HepG2 (cell line): Measurements from ENCODE around the gene RNASE8. TPM values are rescaled to one million over a fixed set of nuclear protein-coding genes. Genes with fewer than 3 reads are reported as not detected.
A peak's percentile ranks its signal among the peaks of the same experiment; 100 is the strongest.

ENCODE experiments used
- ARHGAP35 ChIP-seq: sonication (generic); formaldehyde crosslinking; IDR thresholded peaks from 2 replicates; pipeline ENCODE4 v1.9.0; 2022; ENCODE audit warnings: mild to moderate bottlenecking, inconsistent platforms, moderate library complexity, missing genetic modification reagents, borderline replicate concordance
- CHCHD3 ChIP-seq: sonication (generic); formaldehyde crosslinking; IDR thresholded peaks from 2 replicates; pipeline ENCODE4 v1.8.0; 2022; ENCODE audit warnings: mild to moderate bottlenecking, missing genetic modification reagents, moderate library complexity
- MIER3 ChIP-seq: IDR thresholded peaks from 2 replicates; pipeline ENCODE4 v1.6.1; 2016; ENCODE audit warnings: missing compliant biosample characterization, borderline replicate concordance
- MXD4 ChIP-seq: IDR thresholded peaks from 2 replicates; pipeline ENCODE4 v1.6.1; 2016; ENCODE audit warnings: mild to moderate bottlenecking, missing biosample characterization, missing genetic modification reagents
- NCOR1 ChIP-seq: fragments of 200-600 bp; sonication (generic); IDR thresholded peaks from 2 replicates; pipeline ENCODE4 v1.7.0; 2017; ENCODE audit warnings: antibody characterized with exemption, low read length, borderline replicate concordance
- SKI ChIP-seq: fragments of 450-650 bp; IDR thresholded peaks from one replicate; pipeline ENCODE4 v1.6.1; 2018; ENCODE audit warnings: mild to moderate bottlenecking; ENCODE audit not compliant: partially characterized antibody
- THYN1 ChIP-seq: sonication (generic); formaldehyde crosslinking; IDR thresholded peaks from 2 replicates; pipeline ENCODE4 v1.8.1; 2023; ENCODE audit warnings: low read depth, mild to moderate bottlenecking, moderate library complexity, missing genetic modification reagents, borderline replicate concordance
- ZNF20 ChIP-seq: sonication (generic); formaldehyde crosslinking; IDR thresholded peaks from 2 replicates; pipeline ENCODE4 v1.4.0; 2020; ENCODE audit warnings: mild to moderate bottlenecking, moderate library complexity, missing genetic modification reagents
- ZNF225 ChIP-seq: sonication (generic); formaldehyde crosslinking; IDR thresholded peaks from 2 replicates; pipeline ENCODE4 v1.4.0; 2020; ENCODE audit warnings: mild to moderate bottlenecking, missing genetic modification reagents
- ZNF724P ChIP-seq: sonication (generic); formaldehyde crosslinking; IDR thresholded peaks from 2 replicates; pipeline ENCODE4 v1.8.0; 2022; ENCODE audit warnings: missing genetic modification reagents, borderline replicate concordance
- ZNF782 ChIP-seq: sonication (generic); formaldehyde crosslinking; IDR thresholded peaks from 2 replicates; pipeline ENCODE4 v1.4.0; 2020; ENCODE audit warnings: missing genetic modification reagents, mild to moderate bottlenecking, borderline replicate concordance
- polyA plus RNA-seq, 8 experiments: library from polyadenylated mRNA; depleted of rRNA in 3 of 8; stranded (reverse) in 7 of 8; unstranded in 1 of 8; fragments of >200 nt; fragmentation: Illumina TruSeq in 4 of 8; extraction: Trizol in 4 of 8; gene quantifications; 2 replicates each; pipeline versions ENCODE4 v1.2.1 to v1.2.3, GENCODE V29; 2011 to 2016; ENCODE audit warnings: low read depth in 4 of 8, missing spikeins in 1 of 8, mixed read lengths in 1 of 8; ENCODE audit not compliant: insufficient read depth in 1 of 8
- total RNA-seq, 5 experiments: library from RNA; depleted of rRNA; stranded (reverse); fragments of >200 nt; fragmentation: Illumina TruSeq; extraction: Trizol; gene quantifications; 2 replicates each; pipeline ENCODE4 v1.2.3, GENCODE V29; 2016; ENCODE audit warnings: low read depth in 1 of 5
- TF ChIP-seq, protein P1 (sequence below): sonication (generic); formaldehyde crosslinking; IDR thresholded peaks from 2 replicates; pipeline ENCODE4 v1.8.1; 2023; ENCODE audit warnings: mild to moderate bottlenecking, missing genetic modification reagents
- TF ChIP-seq, protein P2 (sequence below): sonication (generic); formaldehyde crosslinking; IDR thresholded peaks from 2 replicates; pipeline ENCODE4 v1.4.0; 2020; ENCODE audit warnings: missing genetic modification reagents, borderline replicate concordance
- TF ChIP-seq, protein P3 (sequence below): fragments of 450-650 bp; IDR thresholded peaks from 2 replicates; pipeline ENCODE4 v1.6.1; 2016
- TF ChIP-seq, protein P4 (sequence below): sonication (generic); formaldehyde crosslinking; conservative IDR thresholded peaks from 2 replicates; pipeline ENCODE4 v1.8.0; 2022; ENCODE audit warnings: missing genetic modification reagents
- TF ChIP-seq, protein P5 (sequence below): sonication (generic); formaldehyde crosslinking; IDR thresholded peaks from 2 replicates; pipeline ENCODE4 v1.4.0; 2020; ENCODE audit warnings: mild to moderate bottlenecking, missing genetic modification reagents, borderline replicate concordance

RNASE8 gene
- total and polyA plus RNA-seq, 2 of the 13 experiments (the other 11 are each of a cell fraction or from before 2014, with no cell fraction given) = not detected

DNA sequence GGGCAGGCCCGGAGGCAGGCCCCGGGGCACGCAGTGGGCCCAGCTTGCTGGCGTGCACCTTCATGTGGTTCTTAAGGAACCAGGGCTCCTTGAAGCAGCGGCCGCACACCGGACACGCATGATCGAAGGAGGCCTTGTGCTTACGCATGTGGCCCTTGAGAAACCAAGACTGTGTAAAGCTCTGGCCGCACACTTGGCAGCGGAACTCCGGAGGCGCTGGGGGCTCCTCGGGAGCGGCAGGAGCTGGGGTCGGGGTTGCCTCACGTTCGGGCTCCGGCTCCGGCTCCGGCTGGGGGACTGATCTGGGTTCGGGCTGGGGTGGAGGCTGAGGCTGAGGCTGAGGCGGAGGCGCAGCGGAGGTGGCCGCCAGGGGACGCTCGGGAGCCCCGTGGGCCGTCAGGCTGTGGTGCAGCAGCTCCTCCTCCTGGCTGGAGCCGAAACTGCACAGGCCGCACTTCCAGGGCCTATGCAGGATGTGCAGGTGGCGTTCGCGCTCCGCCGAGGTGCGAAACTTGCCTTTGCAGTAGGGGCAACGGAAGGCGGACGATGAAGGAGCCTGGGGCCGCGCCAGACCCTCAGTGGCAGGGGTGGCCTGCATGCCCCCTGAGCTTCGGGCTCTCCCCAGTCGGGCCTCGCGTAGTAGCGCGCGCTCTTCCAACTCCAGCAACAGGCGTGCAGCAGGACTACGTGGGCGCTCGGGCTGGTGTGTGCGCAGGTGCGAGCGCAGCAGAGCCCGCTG, 34.8 kb downstream of the RNASE8 start (continued):
- TF ChIP-seq, protein P1, sequence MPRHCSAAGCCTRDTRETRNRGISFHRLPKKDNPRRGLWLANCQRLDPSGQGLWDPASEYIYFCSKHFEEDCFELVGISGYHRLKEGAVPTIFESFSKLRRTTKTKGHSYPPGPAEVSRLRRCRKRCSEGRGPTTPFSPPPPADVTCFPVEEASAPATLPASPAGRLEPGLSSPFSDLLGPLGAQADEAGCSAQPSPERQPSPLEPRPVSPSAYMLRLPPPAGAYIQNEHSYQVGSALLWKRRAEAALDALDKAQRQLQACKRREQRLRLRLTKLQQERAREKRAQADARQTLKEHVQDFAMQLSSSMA = no peak
- TF ChIP-seq, protein P2, sequence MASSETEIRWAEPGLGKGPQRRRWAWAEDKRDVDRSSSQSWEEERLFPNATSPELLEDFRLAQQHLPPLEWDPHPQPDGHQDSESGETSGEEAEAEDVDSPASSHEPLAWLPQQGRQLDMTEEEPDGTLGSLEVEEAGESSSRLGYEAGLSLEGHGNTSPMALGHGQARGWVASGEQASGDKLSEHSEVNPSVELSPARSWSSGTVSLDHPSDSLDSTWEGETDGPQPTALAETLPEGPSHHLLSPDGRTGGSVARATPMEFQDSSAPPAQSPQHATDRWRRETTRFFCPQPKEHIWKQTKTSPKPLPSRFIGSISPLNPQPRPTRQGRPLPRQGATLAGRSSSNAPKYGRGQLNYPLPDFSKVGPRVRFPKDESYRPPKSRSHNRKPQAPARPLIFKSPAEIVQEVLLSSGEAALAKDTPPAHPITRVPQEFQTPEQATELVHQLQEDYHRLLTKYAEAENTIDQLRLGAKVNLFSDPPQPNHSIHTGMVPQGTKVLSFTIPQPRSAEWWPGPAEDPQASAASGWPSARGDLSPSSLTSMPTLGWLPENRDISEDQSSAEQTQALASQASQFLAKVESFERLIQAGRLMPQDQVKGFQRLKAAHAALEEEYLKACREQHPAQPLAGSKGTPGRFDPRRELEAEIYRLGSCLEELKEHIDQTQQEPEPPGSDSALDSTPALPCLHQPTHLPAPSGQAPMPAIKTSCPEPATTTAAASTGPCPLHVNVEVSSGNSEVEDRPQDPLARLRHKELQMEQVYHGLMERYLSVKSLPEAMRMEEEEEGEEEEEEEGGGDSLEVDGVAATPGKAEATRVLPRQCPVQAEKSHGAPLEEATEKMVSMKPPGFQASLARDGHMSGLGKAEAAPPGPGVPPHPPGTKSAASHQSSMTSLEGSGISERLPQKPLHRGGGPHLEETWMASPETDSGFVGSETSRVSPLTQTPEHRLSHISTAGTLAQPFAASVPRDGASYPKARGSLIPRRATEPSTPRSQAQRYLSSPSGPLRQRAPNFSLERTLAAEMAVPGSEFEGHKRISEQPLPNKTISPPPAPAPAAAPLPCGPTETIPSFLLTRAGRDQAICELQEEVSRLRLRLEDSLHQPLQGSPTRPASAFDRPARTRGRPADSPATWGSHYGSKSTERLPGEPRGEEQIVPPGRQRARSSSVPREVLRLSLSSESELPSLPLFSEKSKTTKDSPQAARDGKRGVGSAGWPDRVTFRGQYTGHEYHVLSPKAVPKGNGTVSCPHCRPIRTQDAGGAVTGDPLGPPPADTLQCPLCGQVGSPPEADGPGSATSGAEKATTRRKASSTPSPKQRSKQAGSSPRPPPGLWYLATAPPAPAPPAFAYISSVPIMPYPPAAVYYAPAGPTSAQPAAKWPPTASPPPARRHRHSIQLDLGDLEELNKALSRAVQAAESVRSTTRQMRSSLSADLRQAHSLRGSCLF (CRISPR knock-in tag) = no peak
- TF ChIP-seq ZNF225 (CRISPR knock-in tag) = peak; percentile 97
- no peak for TF ChIP-seq ZNF20 (CRISPR knock-in tag)
- peak; percentile 72 for TF ChIP-seq MXD4 (CRISPR knock-in tag)
- peak; percentile 85 for TF ChIP-seq ZNF782 (CRISPR knock-in tag)
- TF ChIP-seq, protein P3, sequence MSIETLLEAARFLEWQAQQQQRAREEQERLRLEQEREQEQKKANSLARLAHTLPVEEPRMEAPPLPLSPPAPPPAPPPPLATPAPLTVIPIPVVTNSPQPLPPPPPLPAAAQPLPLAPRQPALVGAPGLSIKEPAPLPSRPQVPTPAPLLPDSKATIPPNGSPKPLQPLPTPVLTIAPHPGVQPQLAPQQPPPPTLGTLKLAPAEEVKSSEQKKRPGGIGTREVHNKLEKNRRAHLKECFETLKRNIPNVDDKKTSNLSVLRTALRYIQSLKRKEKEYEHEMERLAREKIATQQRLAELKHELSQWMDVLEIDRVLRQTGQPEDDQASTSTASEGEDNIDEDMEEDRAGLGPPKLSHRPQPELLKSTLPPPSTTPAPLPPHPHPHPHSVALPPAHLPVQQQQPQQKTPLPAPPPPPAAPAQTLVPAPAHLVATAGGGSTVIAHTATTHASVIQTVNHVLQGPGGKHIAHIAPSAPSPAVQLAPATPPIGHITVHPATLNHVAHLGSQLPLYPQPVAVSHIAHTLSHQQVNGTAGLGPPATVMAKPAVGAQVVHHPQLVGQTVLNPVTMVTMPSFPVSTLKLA = no peak
- TF ChIP-seq, protein P4, sequence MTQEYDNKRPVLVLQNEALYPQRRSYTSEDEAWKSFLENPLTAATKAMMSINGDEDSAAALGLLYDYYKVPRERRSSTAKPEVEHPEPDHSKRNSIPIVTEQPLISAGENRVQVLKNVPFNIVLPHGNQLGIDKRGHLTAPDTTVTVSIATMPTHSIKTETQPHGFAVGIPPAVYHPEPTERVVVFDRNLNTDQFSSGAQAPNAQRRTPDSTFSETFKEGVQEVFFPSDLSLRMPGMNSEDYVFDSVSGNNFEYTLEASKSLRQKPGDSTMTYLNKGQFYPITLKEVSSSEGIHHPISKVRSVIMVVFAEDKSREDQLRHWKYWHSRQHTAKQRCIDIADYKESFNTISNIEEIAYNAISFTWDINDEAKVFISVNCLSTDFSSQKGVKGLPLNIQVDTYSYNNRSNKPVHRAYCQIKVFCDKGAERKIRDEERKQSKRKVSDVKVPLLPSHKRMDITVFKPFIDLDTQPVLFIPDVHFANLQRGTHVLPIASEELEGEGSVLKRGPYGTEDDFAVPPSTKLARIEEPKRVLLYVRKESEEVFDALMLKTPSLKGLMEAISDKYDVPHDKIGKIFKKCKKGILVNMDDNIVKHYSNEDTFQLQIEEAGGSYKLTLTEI (CRISPR knock-in tag) = no peak
- TF ChIP-seq, protein P5, sequence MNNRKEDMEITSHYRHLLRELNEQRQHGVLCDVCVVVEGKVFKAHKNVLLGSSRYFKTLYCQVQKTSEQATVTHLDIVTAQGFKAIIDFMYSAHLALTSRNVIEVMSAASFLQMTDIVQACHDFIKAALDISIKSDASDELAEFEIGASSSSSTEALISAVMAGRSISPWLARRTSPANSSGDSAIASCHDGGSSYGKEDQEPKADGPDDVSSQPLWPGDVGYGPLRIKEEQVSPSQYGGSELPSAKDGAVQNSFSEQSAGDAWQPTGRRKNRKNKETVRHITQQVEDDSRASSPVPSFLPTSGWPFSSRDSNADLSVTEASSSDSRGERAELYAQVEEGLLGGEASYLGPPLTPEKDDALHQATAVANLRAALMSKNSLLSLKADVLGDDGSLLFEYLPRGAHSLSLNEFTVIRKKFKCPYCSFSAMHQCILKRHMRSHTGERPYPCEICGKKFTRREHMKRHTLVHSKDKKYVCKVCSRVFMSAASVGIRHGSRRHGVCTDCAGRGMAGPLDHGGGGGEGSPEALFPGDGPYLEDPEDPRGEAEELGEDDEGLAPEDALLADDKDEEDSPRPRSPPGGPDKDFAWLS (CRISPR knock-in tag) = 0 out of 2 replicates have a peak, but pooled peaks have one; percentile 36
- peak; percentile 47 for TF ChIP-seq SKI
- TF ChIP-seq ARHGAP35 (CRISPR knock-in tag) = peak; percentile 74; the same call in 1 of the 2 replicates
- TF ChIP-seq ZNF724P (CRISPR knock-in tag) = 0 out of 2 replicates have a peak, but pooled peaks have one; percentile 40
- TF ChIP-seq THYN1 (CRISPR knock-in tag) = no peak
- peak; percentile 91 for TF ChIP-seq MIER3 (CRISPR knock-in tag)
- TF ChIP-seq NCOR1 = no peak
- TF ChIP-seq CHCHD3 (CRISPR knock-in tag) = no peak
